ENCODE measurements around the gene SEMA3D. TPM values are rescaled to one million over a fixed set of nuclear protein-coding genes. Genes with fewer than 3 reads are reported as not detected.

SEMA3D gene
- polyA plus RNA-seq, 2 of the 4 experiments (the other 2 are of a cell fraction), result 0.04 to 0.13 TPM

DNA sequence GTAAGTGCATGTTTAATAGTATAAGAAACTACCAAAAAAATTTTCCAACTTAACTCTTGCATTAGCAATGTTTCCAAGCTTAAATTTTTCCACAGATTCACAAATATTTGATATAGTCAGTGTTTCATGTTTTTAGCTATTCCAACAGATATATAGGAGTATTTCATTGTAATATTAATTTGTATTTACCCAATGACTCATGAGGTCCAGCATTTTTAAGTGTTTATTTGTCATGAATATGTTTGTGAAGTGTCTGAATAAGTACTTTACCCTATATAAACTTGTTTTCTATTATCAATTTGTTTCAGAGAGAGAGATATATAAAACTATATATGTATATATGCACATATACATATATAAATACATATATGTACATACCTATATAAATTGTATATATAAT, 71.0 kb downstream of the SEMA3D start:
- ATAC-seq, result no peak
- CTCF ChIA-PET, result no interaction called here
- no peak for FAIRE-seq

GRCh38 chr7:85115006-85115405, 71.8 kb downstream of the SEMA3D start:
- FAIRE-seq (no peak), DNase-seq (ENCODE audit: low read depth in 1 of 2, low spot score in 1 of 2) (no peak), ATAC-seq (no peak)
- ChIA-PET CTCF (no interaction called here), POLR2A (no interaction called here)
- no peak overlapping the region for H3K4me3 ChIP-seq
- no peak overlapping the region for H3K4me2 ChIP-seq
- H3K9me3 ChIP-seq, result no peaks in the 10 kb centered on the region
- no peaks in the 10 kb centered on the region for H3K4me1 ChIP-seq
- 33% methylated on average over 2 of the region's 2 CpGs for WGBS (ENCODE audit: missing lambda C conversion rate)
- H3K27ac ChIP-seq, result no peak overlapping the region
- TF ChIP-seq EHMT2 (IDR thresholded peaks at IDR 0.05; ENCODE audit: low read depth) (no peak), CTCF (IDR thresholded peaks at IDR 0.05) (no peak), NFE2L2 (conservative IDR thresholded peaks at IDR 0.05; ENCODE audit: low read length) (no peak), POLR2AphosphoS2 (conservative IDR thresholded peaks at IDR 0.05; ENCODE audit: low read length) (no peak), E2F6 (IDR thresholded peaks at IDR 0.05; ENCODE audit: borderline replicate concordance, low read depth) (no peak), PHF8 (IDR thresholded peaks at IDR 0.05; ENCODE audit: borderline replicate concordance, low read depth) (no peak), HOXA7 (CRISPR knock-in tag; IDR thresholded peaks at IDR 0.05) (no peak), BHLHE40 (IDR thresholded peaks at IDR 0.05; ENCODE audit: low read depth, low read length) (no peak)

More for the DNA sequence above, 71.0 kb downstream of the SEMA3D start:
- Histone ChIP-seq H3K27ac (no peak overlapping the region), H3K4me3 (no peak overlapping the region), H3K4me1 (no peaks in the 10 kb centered on the region), H3K4me2 (no peak overlapping the region), H3K9me3 (no peaks in the 10 kb centered on the region)
- TF ChIP-seq MAX (IDR thresholded peaks at IDR 0.05), result no peak
- no peak for TF ChIP-seq FOSL2 (IDR thresholded peaks at IDR 0.05)
- TF ChIP-seq FOSL2 (CRISPR knock-in tag; IDR thresholded peaks at IDR 0.05), result no peak
- TF ChIP-seq TFCP2L1 (CRISPR knock-in tag; IDR thresholded peaks at IDR 0.05), result no peak
- TF ChIP-seq, protein P1, sequence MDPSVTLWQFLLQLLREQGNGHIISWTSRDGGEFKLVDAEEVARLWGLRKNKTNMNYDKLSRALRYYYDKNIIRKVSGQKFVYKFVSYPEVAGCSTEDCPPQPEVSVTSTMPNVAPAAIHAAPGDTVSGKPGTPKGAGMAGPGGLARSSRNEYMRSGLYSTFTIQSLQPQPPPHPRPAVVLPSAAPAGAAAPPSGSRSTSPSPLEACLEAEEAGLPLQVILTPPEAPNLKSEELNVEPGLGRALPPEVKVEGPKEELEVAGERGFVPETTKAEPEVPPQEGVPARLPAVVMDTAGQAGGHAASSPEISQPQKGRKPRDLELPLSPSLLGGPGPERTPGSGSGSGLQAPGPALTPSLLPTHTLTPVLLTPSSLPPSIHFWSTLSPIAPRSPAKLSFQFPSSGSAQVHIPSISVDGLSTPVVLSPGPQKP (IDR thresholded peaks at IDR 0.05; ENCODE audit: low read depth, low read length), result no peak
- TF ChIP-seq FOXS1 (CRISPR knock-in tag; IDR thresholded peaks at IDR 0.05), result no peak
- no peak for TF ChIP-seq POLR2AphosphoS2 (conservative IDR thresholded peaks at IDR 0.05; ENCODE audit: low read length)
- TF ChIP-seq, protein P2, sequence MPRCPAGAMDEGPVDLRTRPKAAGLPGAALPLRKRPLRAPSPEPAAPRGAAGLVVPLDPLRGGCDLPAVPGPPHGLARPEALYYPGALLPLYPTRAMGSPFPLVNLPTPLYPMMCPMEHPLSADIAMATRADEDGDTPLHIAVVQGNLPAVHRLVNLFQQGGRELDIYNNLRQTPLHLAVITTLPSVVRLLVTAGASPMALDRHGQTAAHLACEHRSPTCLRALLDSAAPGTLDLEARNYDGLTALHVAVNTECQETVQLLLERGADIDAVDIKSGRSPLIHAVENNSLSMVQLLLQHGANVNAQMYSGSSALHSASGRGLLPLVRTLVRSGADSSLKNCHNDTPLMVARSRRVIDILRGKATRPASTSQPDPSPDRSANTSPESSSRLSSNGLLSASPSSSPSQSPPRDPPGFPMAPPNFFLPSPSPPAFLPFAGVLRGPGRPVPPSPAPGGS (IDR thresholded peaks at IDR 0.05), result no peak
- TF ChIP-seq REST (IDR thresholded peaks at IDR 0.05), result no peak
- no peak for TF ChIP-seq ZNF302 (CRISPR knock-in tag; IDR thresholded peaks at IDR 0.05)
- TF ChIP-seq ZSCAN20 (CRISPR knock-in tag; IDR thresholded peaks at IDR 0.05), result no peak
- no peak for TF ChIP-seq ZC3H11A (IDR thresholded peaks at IDR 0.05)
- no peak for TF ChIP-seq EHF (CRISPR knock-in tag; IDR thresholded peaks at IDR 0.05)
- no peak for TF ChIP-seq CHD4 (IDR thresholded peaks at IDR 0.05; ENCODE audit: borderline replicate concordance)
- TF ChIP-seq HMGXB4 (CRISPR knock-in tag; IDR thresholded peaks at IDR 0.05; ENCODE audit: borderline replicate concordance), result no peak
- TF ChIP-seq ZFP36 (IDR thresholded peaks at IDR 0.05; ENCODE audit: borderline replicate concordance, partially characterized antibody), result no peak
- POLR2A ChIA-PET, result no interaction called here
- DNase-seq (ENCODE audit: low read depth in 1 of 2, low spot score in 1 of 2), result no peak
